GM21825 (cell line): Measurements from ENCODE around the gene MDFIC2.
"Not testable (repeated sequence)": the region's sequence is repeated elsewhere in the genome, so short reads cannot be mapped to it uniquely, and the experiment has no call there.

Experiments used
- ATAC-seq: cut with Tn5 transposase; IDR thresholded peaks from one replicate; pipeline ENCODE4 v1.9.1; 2021; ENCODE audit warnings: mild to moderate bottlenecking, moderate library complexity; ENCODE audit not compliant: unreplicated experiment

The MDFIC2 gene

GRCh38 chr3:70261283-70261682, 51.2 kb downstream of the MDFIC2 start:
- no peak for ATAC-seq

GRCh38 chr3:70256566-70256965, 55.9 kb downstream of the MDFIC2 start:
- no peak for ATAC-seq

GRCh38 chr3:70250492-70250891, 61.9 kb downstream of the MDFIC2 start:
- no peak for ATAC-seq

- no peak for ATAC-seq
These were observed 62.8 kb downstream of the MDFIC2 start for GRCh38 chr3:70249509-70250160.

- no peak for ATAC-seq
These were observed 63.6 kb downstream of the MDFIC2 start for GRCh38 chr3:70248856-70249255.

DNA sequence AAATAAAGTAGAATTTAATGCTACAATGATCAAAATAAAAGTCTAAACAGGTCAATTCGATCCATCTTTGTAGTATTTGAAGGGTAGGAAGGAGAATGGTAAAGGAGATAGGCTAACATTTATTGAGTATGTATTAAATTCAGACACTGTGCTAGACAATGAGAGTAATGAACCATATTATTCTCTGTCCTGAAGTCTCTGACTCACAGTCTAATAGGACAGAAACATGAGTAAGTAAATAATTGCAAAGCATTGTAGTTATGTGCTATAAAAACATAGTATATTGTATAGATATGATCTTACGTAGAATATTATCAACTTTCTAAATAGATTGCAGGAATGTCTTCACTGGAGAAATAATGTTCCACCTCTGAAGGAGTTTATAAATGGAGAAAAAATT, 64.5 kb downstream of the MDFIC2 start:
- no peak for ATAC-seq

GRCh38 chr3:70245746-70246525, 66.5 kb downstream of the MDFIC2 start:
- no peak for ATAC-seq

GRCh38 chr3:70244422-70244821, 68.0 kb downstream of the MDFIC2 start:
- ATAC-seq, result no peak

GRCh38 chr3:70242297-70242882, 70.0 kb downstream of the MDFIC2 start:
- ATAC-seq, result no peak

DNA sequence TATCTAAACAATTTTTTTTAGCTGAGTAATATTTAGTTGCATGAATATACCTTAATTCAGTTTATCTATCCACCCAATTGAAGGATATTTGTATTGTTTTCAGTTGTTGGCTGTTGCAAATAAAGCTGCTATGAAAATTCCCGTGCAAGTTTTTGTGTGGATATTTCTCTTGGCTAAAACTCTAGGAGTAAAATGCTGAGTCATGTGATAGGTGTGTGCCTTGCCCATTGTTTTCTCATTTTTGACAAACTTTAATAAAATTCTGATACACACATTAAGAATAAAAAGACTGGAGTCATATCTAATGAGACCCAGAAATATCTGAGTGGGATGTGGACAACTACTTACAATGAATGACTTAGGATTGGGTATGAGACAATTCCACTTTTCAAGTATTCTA, 78.6 kb downstream of the MDFIC2 start:
- no peak for ATAC-seq

GRCh38 chr3:70233112-70233511, 79.3 kb downstream of the MDFIC2 start:
- no peak for ATAC-seq

DNA sequence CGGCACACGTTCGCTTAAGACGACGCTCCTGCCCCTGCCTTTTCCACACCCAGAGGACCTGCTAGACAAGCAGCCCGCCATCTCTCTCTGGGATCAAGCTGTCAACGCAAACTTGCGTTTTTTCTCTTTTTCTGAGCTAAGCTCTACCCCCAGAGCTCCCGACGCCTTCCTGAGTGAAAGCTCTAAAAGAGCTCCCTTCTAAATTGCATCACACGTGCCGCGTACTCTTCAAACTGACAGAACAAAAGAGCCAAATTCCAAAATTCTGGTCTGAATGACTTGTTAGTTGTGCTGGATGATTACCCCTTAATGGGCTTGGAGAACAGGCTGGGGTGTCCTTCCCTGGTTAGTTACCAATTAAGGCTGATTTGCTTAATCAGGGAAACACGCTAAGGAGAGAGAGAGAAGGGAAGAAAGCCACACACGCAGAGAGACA, 81.2 kb downstream of the MDFIC2 start:
- no peak for ATAC-seq

- ATAC-seq, result no peak
These were observed 85.0 kb downstream of the MDFIC2 start for GRCh38 chr3:70227437-70227836.

DNA sequence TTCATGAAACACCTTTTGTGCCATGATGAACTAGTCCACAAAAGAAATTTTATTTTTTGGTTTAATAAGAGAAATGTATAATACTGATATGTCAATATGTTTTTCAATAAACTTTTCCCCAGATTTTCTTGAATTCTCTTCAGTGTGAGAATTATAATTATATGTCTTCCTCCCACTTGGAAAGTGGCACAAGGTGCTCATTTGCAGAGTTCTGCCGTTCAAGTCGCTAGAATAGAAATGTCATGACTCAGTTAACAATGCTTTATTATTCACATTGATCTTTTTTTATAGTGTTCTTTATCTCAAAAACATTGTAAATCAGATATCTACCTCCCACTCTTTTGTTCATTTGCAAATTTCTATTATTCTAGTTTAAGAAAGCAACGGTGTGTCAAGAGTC, 87.3 kb downstream of the MDFIC2 start:
- no peak for ATAC-seq

DNA sequence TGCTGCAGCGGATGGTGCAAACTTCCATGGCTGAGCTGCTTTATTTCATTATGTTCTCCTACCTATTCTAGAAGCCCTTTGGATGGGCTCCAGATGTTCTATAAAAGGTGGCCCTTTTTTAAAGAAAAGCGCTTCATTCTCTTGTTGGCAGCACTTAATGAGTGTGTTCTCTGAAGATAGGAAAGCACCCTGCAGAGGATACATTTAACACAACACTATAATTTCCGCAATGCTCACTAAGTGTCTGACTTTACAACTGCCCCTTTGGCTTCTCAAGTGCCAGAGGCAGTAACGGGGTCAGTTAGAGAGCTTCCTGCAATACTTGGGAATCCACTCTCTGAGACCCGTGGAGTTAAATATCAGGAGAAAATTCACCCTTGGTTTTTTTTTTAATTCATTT, 88.1 kb downstream of the MDFIC2 start:
- no peak for ATAC-seq

GRCh38 chr3:70218471-70218870, 94.0 kb downstream of the MDFIC2 start:
- no peak for ATAC-seq

- ATAC-seq, result not testable (repeated sequence)
These were observed 101.2 kb downstream of the MDFIC2 start for GRCh38 chr3:70211274-70211673.

DNA sequence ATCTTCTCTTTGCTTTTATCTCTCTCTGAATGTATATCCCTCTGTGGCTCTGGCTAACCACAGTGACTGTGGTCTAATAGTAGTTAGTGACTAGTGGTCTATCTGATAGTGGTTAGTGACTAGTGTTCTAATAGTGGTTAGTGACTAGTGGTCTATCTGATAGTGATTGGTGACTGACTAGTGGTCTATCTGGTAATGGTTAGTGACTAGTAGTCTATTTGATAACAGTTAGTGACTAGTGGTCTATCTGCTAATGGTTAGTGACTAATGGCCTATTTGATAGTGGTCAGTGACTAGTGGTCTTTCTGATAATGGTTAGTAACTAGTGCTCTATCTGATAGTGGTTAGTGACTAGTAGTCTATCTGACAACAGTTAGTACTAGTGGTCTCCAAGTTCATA, 110.5 kb downstream of the MDFIC2 start:
- no peak for ATAC-seq

DNA sequence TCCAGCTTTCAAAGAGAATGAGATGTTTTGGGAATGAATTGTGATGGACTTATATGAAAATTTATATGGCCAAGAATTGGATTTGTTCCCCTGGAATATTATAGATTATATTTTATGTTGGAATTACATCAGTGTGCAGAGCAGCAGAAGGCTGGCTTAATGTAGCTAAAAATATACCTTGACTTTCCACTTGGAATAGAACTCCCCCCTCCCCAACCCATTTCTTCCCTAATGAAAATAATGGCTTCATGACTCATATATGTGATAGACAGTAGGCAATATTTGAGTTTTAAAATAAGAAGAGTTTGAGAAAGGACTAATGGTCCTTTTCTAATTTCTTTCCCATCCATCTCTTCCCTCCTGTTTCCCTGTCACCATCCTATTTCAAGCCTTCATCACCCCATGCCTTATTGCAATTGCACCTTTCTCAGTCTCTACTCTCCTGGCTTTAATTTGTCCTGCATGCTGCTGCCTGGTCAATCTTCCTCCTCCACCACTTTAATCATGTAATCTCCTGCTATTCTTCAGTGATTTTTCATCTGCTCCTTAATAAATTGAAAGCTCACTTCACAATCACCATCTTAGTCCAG, 122.5 kb downstream of the MDFIC2 start:
- ATAC-seq, result no peak

DNA sequence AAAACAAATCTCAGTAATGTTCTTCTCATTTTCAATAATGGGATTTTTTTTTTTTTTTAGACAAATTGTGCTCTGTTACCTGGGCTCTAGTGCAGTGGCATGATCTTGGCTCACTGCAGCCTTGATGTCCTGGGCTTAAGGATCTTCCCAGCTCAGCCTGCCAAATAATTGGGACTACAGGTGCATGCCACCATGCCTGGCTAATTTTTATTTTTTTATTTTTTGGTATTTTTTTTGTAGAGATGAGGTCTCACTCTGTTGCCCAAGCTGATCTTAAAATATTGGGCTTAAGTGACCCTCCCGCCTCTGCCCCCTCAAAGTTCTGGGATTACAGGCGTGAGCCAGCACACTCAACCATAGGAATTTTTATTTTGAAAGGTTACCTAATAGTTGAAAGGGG, 126.2 kb downstream of the MDFIC2 start:
- no peak for ATAC-seq

- no peak for ATAC-seq
These were observed 126.8 kb downstream of the MDFIC2 start for GRCh38 chr3:70185661-70186060.
